Nephron (organoid): ENCODE data around the gene MRGPRD.
"Not testable (repeated sequence)": the region's sequence is repeated elsewhere in the genome, so short reads cannot be mapped to it uniquely, and the experiment has no call there.

Experiments
- H3K27ac Mint-ChIP-seq, 3 experiments: 2 replicates each; pipeline ENCODE4 v1.8.0; 2020; ENCODE audit warnings: mixed read lengths in 3 of 3, mild to moderate bottlenecking in 2 of 3, moderate library complexity in 1 of 3
- H3K27me3 Mint-ChIP-seq: 2 replicates; pipeline ENCODE4 v1.8.0; 2021; ENCODE audit warnings: low read depth, mild to moderate bottlenecking, moderate library complexity, mixed read lengths
- H3K36me3 Mint-ChIP-seq: 2 replicates; pipeline ENCODE4 v1.8.0; 2020; ENCODE audit warnings: low read depth, mixed read lengths
- H3K4me1 Mint-ChIP-seq: 2 replicates; pipeline ENCODE4 v1.8.0; 2020; ENCODE audit warnings: mixed read lengths
- H3K4me3 Mint-ChIP-seq, 3 experiments: 2 replicates each; pipeline ENCODE4 v1.8.0; 2020; ENCODE audit warnings: mild to moderate bottlenecking in 3 of 3, mixed read lengths in 3 of 3, moderate library complexity in 2 of 3
- H3K9me3 Mint-ChIP-seq: 2 replicates; pipeline ENCODE4 v1.8.0; 2020; ENCODE audit warnings: mixed read lengths
- CTCF ChIP-seq, 3 experiments: fragments of 200-600 bp; sonication (generic); IDR thresholded peaks; one replicate each; pipeline ENCODE4 v1.5.0; 2021; ENCODE audit warnings: antibody characterized with exemption in 3 of 3; ENCODE audit not compliant: unreplicated experiment in 3 of 3

MRGPRD gene

GRCh38 chr11:69000831-69001242, 20.1 kb upstream of the MRGPRD start:
- peaks cover 17% of the 10 kb centered on the region for H3K27me3 Mint-ChIP-seq
- peaks cover 35% of the 10 kb centered on the region for H3K4me1 Mint-ChIP-seq
- H3K27ac Mint-ChIP-seq = peak overlapping the region; percentile 91 to 97 (median 94)
- H3K4me3 Mint-ChIP-seq = peak overlapping the region in 2 of 3 experiments; percentile 33 to 40
- no peaks in the 10 kb centered on the region for H3K9me3 Mint-ChIP-seq
- peak; percentile 39 to 54 (median 45) for TF ChIP-seq CTCF (IDR thresholded peaks at IDR 0.05; ENCODE audit: unreplicated experiment in 3 of 3)
- H3K36me3 Mint-ChIP-seq = no peaks in the 10 kb centered on the region

- no peak for TF ChIP-seq CTCF (IDR thresholded peaks at IDR 0.05; ENCODE audit: unreplicated experiment in 3 of 3)
- Mint-ChIP-seq H3K36me3 (no peaks in the 10 kb centered on the region), H3K27me3 (peaks cover 15% of the 10 kb centered on the region), H3K4me1 (peaks cover 33% of the 10 kb centered on the region), H3K9me3 (no peaks in the 10 kb centered on the region), H3K4me3 (no peak overlapping the region), H3K27ac (peak overlapping the region; percentile 91 to 97 (median 94))
Observed at GRCh38 chr11:69000391-69000790, 19.6 kb upstream of the MRGPRD start.

- peaks cover 13% of the 10 kb centered on the region for H3K27me3 Mint-ChIP-seq
- H3K36me3 Mint-ChIP-seq = not testable (repeated sequence)
Observed at GRCh38 chr11:68999748-69000355, 19.1 kb upstream of the MRGPRD start.

GRCh38 chr11:68999093-68999747, 18.4 kb upstream of the MRGPRD start:
- TF ChIP-seq CTCF (IDR thresholded peaks at IDR 0.05; ENCODE audit: unreplicated experiment in 3 of 3) = no peak

More at GRCh38 chr11:68999748-69000355, 19.1 kb upstream of the MRGPRD start:
- not testable (repeated sequence) for H3K9me3 Mint-ChIP-seq, H3K4me3 Mint-ChIP-seq
- Mint-ChIP-seq H3K4me1 (peaks cover 31% of the 10 kb centered on the region), H3K27ac (peak overlapping the region; percentile 91 to 97 (median 94))

GRCh38 chr11:68998390-68998911, 17.7 kb upstream of the MRGPRD start:
- no peaks in the 10 kb centered on the region for H3K9me3 Mint-ChIP-seq
- peak overlapping the region; percentile 75 to 88 (median 88) for H3K27ac Mint-ChIP-seq
- H3K36me3 Mint-ChIP-seq = no peaks in the 10 kb centered on the region
- H3K27me3 Mint-ChIP-seq = peaks cover 17% of the 10 kb centered on the region
- H3K4me3 Mint-ChIP-seq = peak overlapping the region in 1 of 3 experiments; percentile 21
- no peak for TF ChIP-seq CTCF (IDR thresholded peaks at IDR 0.05; ENCODE audit: unreplicated experiment in 3 of 3)
- peaks cover 31% of the 10 kb centered on the region for H3K4me1 Mint-ChIP-seq

More at GRCh38 chr11:68999093-68999747, 18.4 kb upstream of the MRGPRD start:
- Mint-ChIP-seq H3K27me3 (peaks cover 13% of the 10 kb centered on the region), H3K27ac (peak overlapping the region; percentile 54 to 91 (median 75)), H3K36me3 (no peaks in the 10 kb centered on the region), H3K4me1 (peaks cover 31% of the 10 kb centered on the region), H3K9me3 (no peaks in the 10 kb centered on the region), H3K4me3 (no peak overlapping the region)

- no peaks in the 10 kb centered on the region for H3K36me3 Mint-ChIP-seq
- H3K9me3 Mint-ChIP-seq = no peaks in the 10 kb centered on the region
- no peak for TF ChIP-seq CTCF (IDR thresholded peaks at IDR 0.05; ENCODE audit: unreplicated experiment in 3 of 3)
- no peak overlapping the region for H3K4me3 Mint-ChIP-seq
- peaks cover 31% of the 10 kb centered on the region for H3K4me1 Mint-ChIP-seq
- H3K27me3 Mint-ChIP-seq = peaks cover 19% of the 10 kb centered on the region
- H3K27ac Mint-ChIP-seq = peak overlapping the region; percentile 75 to 88 (median 88)
Observed at GRCh38 chr11:68997995-68998348, 17.2 kb upstream of the MRGPRD start.
